HEK293 (cell line): ENCODE data around the gene OTUD3.

Experiments used
- CTCF ChIA-PET: fragments of 350-600 bp; formaldehyde crosslinking; extraction: SDS; loops from one replicate; lab custom pipeline; 2021; ENCODE audit warnings: antibody characterized with exemption; lab: Yijun Ruan, JAX
- POLR2A ChIA-PET: fragments of 300-600 bp; formaldehyde crosslinking; extraction: SDS; loops from one replicate; lab custom pipeline; 2020; ENCODE audit warnings: antibody characterized with exemption, inconsistent platforms; lab: Yijun Ruan, JAX
- H3K27ac ChIP-seq: fragments of 200-500 bp; sonication (Bioruptor generic); 2 replicates; pipeline ENCODE4 v1.5.1; 2014; ENCODE audit warnings: low read depth, low read length, control low read depth, inconsistent platforms; ENCODE audit errors: extremely low read depth
- H3K36me3 ChIP-seq, 2 experiments: fragments of 200-500 bp in 1 of 2; sonication (Bioruptor generic) in 1 of 2; 1 replicate in 1 of 2; 2 replicates in 1 of 2; pipeline ENCODE4 v1.5.1; 2014 to 2017; ENCODE audit warnings: inconsistent platforms in 2 of 2, low read length in 2 of 2; ENCODE audit not compliant: control insufficient read depth in 2 of 2, insufficient read depth in 1 of 2
- H3K4me1 ChIP-seq: fragments of 200-500 bp; sonication (Bioruptor generic); 2 replicates; pipeline ENCODE4 v1.5.1; 2014; ENCODE audit warnings: mild to moderate bottlenecking, low read length, inconsistent platforms; ENCODE audit not compliant: control insufficient read depth, insufficient read depth
- H3K4me3 ChIP-seq: 2 replicates; pipeline ENCODE4 v1.5.1; 2011; ENCODE audit warnings: low read depth, mild to moderate bottlenecking, control low read depth, low read length, moderate library complexity
- H3K9me3 ChIP-seq: fragments of 200-500 bp; sonication (Bioruptor generic); 2 replicates; pipeline ENCODE4 v1.5.1; 2014; ENCODE audit warnings: low read depth, low read length, inconsistent platforms; ENCODE audit not compliant: control insufficient read depth, insufficient read depth
- KLF7 ChIP-seq: fragments of 450-650 bp; formaldehyde crosslinking; IDR thresholded peaks from 2 replicates; pipeline ENCODE4 v1.5.1; 2016; ENCODE audit warnings: missing biosample characterization, missing genetic modification characterization, borderline replicate concordance
- SCRT1 ChIP-seq: fragments of 450-650 bp; formaldehyde crosslinking; IDR thresholded peaks from 2 replicates; pipeline ENCODE4 v1.5.1; 2016; ENCODE audit warnings: missing biosample characterization, missing genetic modification characterization, borderline replicate concordance
- ZFP69B ChIP-seq: fragments of 450-650 bp; formaldehyde crosslinking; IDR thresholded peaks from 2 replicates; pipeline ENCODE4 v1.5.1; 2016; ENCODE audit warnings: missing biosample characterization, missing genetic modification characterization
- ZNF132 ChIP-seq: fragments of 450-650 bp; formaldehyde crosslinking; IDR thresholded peaks from 2 replicates; pipeline ENCODE4 v1.5.1; 2017; ENCODE audit warnings: missing biosample characterization, missing genetic modification characterization, borderline replicate concordance
- ZNF2 ChIP-seq: fragments of 450-650 bp; formaldehyde crosslinking; IDR thresholded peaks from 2 replicates; pipeline ENCODE4 v1.5.1; 2016; ENCODE audit warnings: missing biosample characterization, missing genetic modification characterization
- ZNF221 ChIP-seq: fragments of 450-650 bp; formaldehyde crosslinking; IDR thresholded peaks from 2 replicates; pipeline ENCODE4 v1.5.1; 2017; ENCODE audit warnings: missing biosample characterization, missing genetic modification characterization, borderline replicate concordance
- ZNF248 ChIP-seq: fragments of 450-650 bp; formaldehyde crosslinking; IDR thresholded peaks from 2 replicates; pipeline ENCODE4 v1.5.1; 2017; ENCODE audit warnings: missing biosample characterization, missing genetic modification characterization
- ZNF350 ChIP-seq: fragments of 450-650 bp; formaldehyde crosslinking; IDR thresholded peaks from 2 replicates; pipeline ENCODE4 v1.5.0; 2017; ENCODE audit warnings: missing biosample characterization, mild to moderate bottlenecking, missing genetic modification characterization
- ZNF433 ChIP-seq: fragments of 450-650 bp; formaldehyde crosslinking; IDR thresholded peaks from 2 replicates; pipeline ENCODE4 v1.5.1; 2016; ENCODE audit warnings: missing biosample characterization, missing genetic modification characterization, low read depth
- ZNF530 ChIP-seq: fragments of 450-650 bp; formaldehyde crosslinking; IDR thresholded peaks from 2 replicates; pipeline ENCODE4 v1.5.1; 2016; ENCODE audit warnings: low read depth, missing biosample characterization, missing genetic modification characterization
- ZNF549 ChIP-seq: fragments of 450-650 bp; IDR thresholded peaks from 2 replicates; pipeline ENCODE4 v1.5.1; 2018; ENCODE audit warnings: missing biosample characterization, missing genetic modification characterization, mild to moderate bottlenecking, inconsistent platforms, moderate library complexity
- ZNF555 ChIP-seq: fragments of 450-650 bp; formaldehyde crosslinking; conservative IDR thresholded peaks from 2 replicates; pipeline ENCODE4 v1.5.1; 2017; ENCODE audit warnings: missing biosample characterization, mild to moderate bottlenecking, missing genetic modification characterization, inconsistent platforms
- ZNF621 ChIP-seq: fragments of 450-650 bp; formaldehyde crosslinking; IDR thresholded peaks from 2 replicates; pipeline ENCODE4 v1.5.1; 2017; ENCODE audit warnings: missing biosample characterization, missing genetic modification characterization
- ZNF626 ChIP-seq: fragments of 450-650 bp; sonication (Bioruptor Pico); formaldehyde crosslinking; IDR thresholded peaks from 2 replicates; pipeline ENCODE4 v1.5.1; 2018; ENCODE audit warnings: missing biosample characterization, missing genetic modification characterization, inconsistent platforms
- ZNF629 ChIP-seq: fragments of 450-650 bp; formaldehyde crosslinking; IDR thresholded peaks from 2 replicates; pipeline ENCODE4 v1.5.1; 2017; ENCODE audit warnings: missing biosample characterization, missing genetic modification characterization
- ZNF654 ChIP-seq: fragments of 450-650 bp; formaldehyde crosslinking; IDR thresholded peaks from 2 replicates; pipeline ENCODE4 v1.5.1; 2016; ENCODE audit warnings: low read depth, missing biosample characterization, missing genetic modification characterization
- TF ChIP-seq, protein P1 (sequence below): fragments of 450-650 bp; IDR thresholded peaks from 2 replicates; pipeline ENCODE4 v1.5.1; 2018; ENCODE audit warnings: missing biosample characterization, missing genetic modification characterization
- TF ChIP-seq, protein P2 (sequence below): fragments of 450-650 bp; formaldehyde crosslinking; IDR thresholded peaks from 2 replicates; pipeline ENCODE4 v1.5.1; 2016; ENCODE audit warnings: missing biosample characterization, missing genetic modification characterization
- TF ChIP-seq, protein P3 (sequence below): fragments of 450-650 bp; formaldehyde crosslinking; IDR thresholded peaks from 2 replicates; pipeline ENCODE4 v1.5.1; 2016; ENCODE audit warnings: missing biosample characterization, missing genetic modification characterization

OTUD3 gene

DNA sequence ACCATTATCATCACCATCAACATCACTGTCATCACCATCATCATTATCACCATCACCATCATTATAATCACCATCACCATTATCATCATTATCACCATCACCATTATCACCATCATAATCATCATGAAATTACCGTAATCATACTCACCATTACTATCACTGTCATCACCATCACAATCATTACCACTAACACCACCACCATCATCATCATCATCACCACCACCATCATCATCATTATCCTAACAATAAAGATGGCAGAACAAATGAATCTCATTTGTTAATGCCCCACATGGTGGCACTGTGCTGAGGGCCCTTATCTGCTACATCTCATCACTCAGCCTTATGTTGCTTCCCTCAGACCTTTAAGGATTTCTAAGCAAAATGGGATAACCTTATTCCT lies 50.7 kb downstream of the OTUD3 start:
- no peak overlapping the region for H3K4me3 ChIP-seq
- TF ChIP-seq ZNF132 (tag by site-specific recombination), result no peak
- no peak for TF ChIP-seq ZNF549 (tag by site-specific recombination)
- no peak for TF ChIP-seq KLF7 (tag by site-specific recombination)
- no peak for TF ChIP-seq SCRT1 (tag by site-specific recombination)
- no peak for TF ChIP-seq ZNF629 (tag by site-specific recombination)
- TF ChIP-seq, protein P1, sequence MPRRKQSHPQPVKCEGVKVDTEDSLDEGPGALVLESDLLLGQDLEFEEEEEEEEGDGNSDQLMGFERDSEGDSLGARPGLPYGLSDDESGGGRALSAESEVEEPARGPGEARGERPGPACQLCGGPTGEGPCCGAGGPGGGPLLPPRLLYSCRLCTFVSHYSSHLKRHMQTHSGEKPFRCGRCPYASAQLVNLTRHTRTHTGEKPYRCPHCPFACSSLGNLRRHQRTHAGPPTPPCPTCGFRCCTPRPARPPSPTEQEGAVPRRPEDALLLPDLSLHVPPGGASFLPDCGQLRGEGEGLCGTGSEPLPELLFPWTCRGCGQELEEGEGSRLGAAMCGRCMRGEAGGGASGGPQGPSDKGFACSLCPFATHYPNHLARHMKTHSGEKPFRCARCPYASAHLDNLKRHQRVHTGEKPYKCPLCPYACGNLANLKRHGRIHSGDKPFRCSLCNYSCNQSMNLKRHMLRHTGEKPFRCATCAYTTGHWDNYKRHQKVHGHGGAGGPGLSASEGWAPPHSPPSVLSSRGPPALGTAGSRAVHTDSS (tag by site-specific recombination), result peak; percentile 84
- TF ChIP-seq ZNF621 (tag by site-specific recombination), result no peak
- CTCF ChIA-PET, result interaction anchor here (0.8 kb wide), 1 partner anchor 14 kb away, joined by 5 read pairs; no protein-coding TSS in a partner anchor
- H3K36me3 ChIP-seq, result no peaks in the 10 kb centered on the region
- POLR2A ChIA-PET, result no interaction called here
- no peak overlapping the region for H3K27ac ChIP-seq
- H3K4me1 ChIP-seq, result no peaks in the 10 kb centered on the region
- H3K9me3 ChIP-seq, result no peaks in the 10 kb centered on the region

DNA sequence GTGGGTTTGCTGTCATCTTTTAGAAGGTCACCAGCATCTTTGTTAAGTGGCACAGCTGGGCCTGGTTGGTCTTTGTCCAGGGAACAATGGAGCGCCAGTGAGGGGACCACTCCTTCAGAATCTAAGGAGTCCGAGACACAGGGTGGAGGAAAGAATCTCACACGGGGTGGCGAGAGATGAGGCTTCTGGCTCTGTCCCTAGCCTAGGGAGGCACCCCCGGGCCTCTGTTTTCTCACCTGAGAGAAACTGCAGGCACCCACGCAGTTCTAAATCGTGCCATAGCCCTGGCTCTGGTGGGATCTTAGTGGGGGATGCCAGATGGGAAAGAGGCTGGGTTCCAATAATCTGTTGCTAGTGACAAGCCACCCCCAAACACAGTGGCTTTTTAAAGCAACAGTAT lies 52.1 kb downstream of the OTUD3 start:
- Histone ChIP-seq H3K4me1 (no peaks in the 10 kb centered on the region), H3K36me3 (no peaks in the 10 kb centered on the region), H3K9me3 (no peaks in the 10 kb centered on the region), H3K4me3 (no peak overlapping the region)
- POLR2A ChIA-PET, result no interaction called here
- TF ChIP-seq ZNF2 (tag by site-specific recombination), result no peak
- no peak for TF ChIP-seq ZNF654 (tag by site-specific recombination)
- TF ChIP-seq, protein P2, sequence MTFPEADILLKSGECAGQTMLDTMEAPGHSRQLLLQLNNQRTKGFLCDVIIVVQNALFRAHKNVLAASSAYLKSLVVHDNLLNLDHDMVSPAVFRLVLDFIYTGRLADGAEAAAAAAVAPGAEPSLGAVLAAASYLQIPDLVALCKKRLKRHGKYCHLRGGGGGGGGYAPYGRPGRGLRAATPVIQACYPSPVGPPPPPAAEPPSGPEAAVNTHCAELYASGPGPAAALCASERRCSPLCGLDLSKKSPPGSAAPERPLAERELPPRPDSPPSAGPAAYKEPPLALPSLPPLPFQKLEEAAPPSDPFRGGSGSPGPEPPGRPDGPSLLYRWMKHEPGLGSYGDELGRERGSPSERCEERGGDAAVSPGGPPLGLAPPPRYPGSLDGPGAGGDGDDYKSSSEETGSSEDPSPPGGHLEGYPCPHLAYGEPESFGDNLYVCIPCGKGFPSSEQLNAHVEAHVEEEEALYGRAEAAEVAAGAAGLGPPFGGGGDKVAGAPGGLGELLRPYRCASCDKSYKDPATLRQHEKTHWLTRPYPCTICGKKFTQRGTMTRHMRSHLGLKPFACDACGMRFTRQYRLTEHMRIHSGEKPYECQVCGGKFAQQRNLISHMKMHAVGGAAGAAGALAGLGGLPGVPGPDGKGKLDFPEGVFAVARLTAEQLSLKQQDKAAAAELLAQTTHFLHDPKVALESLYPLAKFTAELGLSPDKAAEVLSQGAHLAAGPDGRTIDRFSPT, result no peak
- no peak for TF ChIP-seq ZNF248 (tag by site-specific recombination)
- TF ChIP-seq, protein P3, sequence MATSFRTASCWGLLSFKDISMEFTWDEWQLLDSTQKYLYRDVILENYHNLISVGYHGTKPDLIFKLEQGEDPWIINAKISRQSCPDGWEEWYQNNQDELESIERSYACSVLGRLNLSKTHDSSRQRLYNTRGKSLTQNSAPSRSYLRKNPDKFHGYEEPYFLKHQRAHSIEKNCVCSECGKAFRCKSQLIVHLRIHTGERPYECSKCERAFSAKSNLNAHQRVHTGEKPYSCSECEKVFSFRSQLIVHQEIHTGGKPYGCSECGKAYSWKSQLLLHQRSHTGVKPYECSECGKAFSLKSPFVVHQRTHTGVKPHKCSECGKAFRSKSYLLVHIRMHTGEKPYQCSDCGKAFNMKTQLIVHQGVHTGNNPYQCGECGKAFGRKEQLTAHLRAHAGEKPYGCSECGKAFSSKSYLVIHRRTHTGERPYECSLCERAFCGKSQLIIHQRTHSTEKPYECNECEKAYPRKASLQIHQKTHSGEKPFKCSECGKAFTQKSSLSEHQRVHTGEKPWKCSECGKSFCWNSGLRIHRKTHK (tag by site-specific recombination), result no peak
- TF ChIP-seq ZNF626, result no peak
- TF ChIP-seq ZNF221 (tag by site-specific recombination), result no peak
- TF ChIP-seq ZNF350 (tag by site-specific recombination), result no peak
- no peak for TF ChIP-seq ZNF555 (tag by site-specific recombination)
- TF ChIP-seq ZNF433 (tag by site-specific recombination), result no peak
- TF ChIP-seq ZFP69B (tag by site-specific recombination), result no peak
- no peak for TF ChIP-seq ZNF530 (tag by site-specific recombination)
- TF ChIP-seq, all 188 proteins: peak for 0
- H3K27ac ChIP-seq, result no peak overlapping the region
- CTCF ChIA-PET, result interaction anchor here (0.7 kb wide), 1 partner anchor 274 kb away, joined by 3 read pairs; no protein-coding TSS in a partner anchor
